B cell (primary cell): ENCODE measurements around the gene VGLL1. TPM values are rescaled to one million over a fixed set of nuclear protein-coding genes. Genes with fewer than 3 reads are reported as not detected.

Experiments used
- ATAC-seq: fragments of 200-7000 bp; cut with Tn5 transposase; one replicate; pipeline ENCODE4 v1.10.0; 2021; ENCODE audit warnings: low read depth, mild to moderate bottlenecking, moderate number of reproducible peaks, moderate library complexity
- CTCF ChIA-PET: fragments of 350-600 bp; sonication (Branson Sonifier 250); formaldehyde crosslinking; loops from one replicate; lab custom pipeline; 2021; ENCODE audit warnings: antibody characterized with exemption, inconsistent platforms; lab: Charles Lee
- POLR2A ChIA-PET: fragments of 350-600 bp; sonication (Branson Sonifier 250); formaldehyde crosslinking; loops from one replicate; lab custom pipeline; 2021; ENCODE audit warnings: antibody characterized with exemption; lab: Charles Lee
- DNase-seq: peaks from one replicate; pipeline ENCODE4 v3.0.0; 2013
- H2AFZ ChIP-seq: 2 replicates; pipeline ENCODE4 v1.6.1; 2012; ENCODE audit warnings: mild to moderate bottlenecking, low read depth, low read length; ENCODE audit not compliant: insufficient read depth, poor library complexity, severe bottlenecking
- H3K27ac ChIP-seq, 2 donors: 1 replicate in 1 of 2; 2 replicates in 1 of 2; pipeline ENCODE4 v1.5.1; 2012 to 2013; ENCODE audit warnings: low read length in 2 of 2, mild to moderate bottlenecking in 2 of 2, moderate library complexity in 1 of 2
- H3K27me3 ChIP-seq, 4 experiments: fragments of 200-600 bp in 1 of 4; sonication (generic) in 1 of 4; replicated peaks in 1 of 4; 1 replicate in 2 of 4; 2 replicates in 2 of 4; pipeline versions ENCODE4 v1.6.1 to v1.7.0; 2013 to 2016; ENCODE audit warnings: low read length in 3 of 4, mild to moderate bottlenecking in 2 of 4, mixed read lengths in 1 of 4, moderate library complexity in 1 of 4; ENCODE audit not compliant: insufficient read depth in 4 of 4, control insufficient read depth in 3 of 4; ENCODE audit errors: control extremely low read depth in 1 of 4
- H3K36me3 ChIP-seq, 2 experiments: replicated peaks in 1 of 2; 1 replicate in 1 of 2; 2 replicates in 1 of 2; pipeline versions ENCODE4 v1.6.1 to v1.7.1; 2013; ENCODE audit warnings: low read length in 1 of 2; ENCODE audit not compliant: insufficient read depth in 2 of 2, control insufficient read depth in 1 of 2; ENCODE audit errors: control extremely low read depth in 1 of 2, extremely low read depth in 1 of 2
- H3K4me1 ChIP-seq, 2 donors: fragments of 200-600 bp in 1 of 2; sonication (generic) in 1 of 2; 1 replicate in 1 of 2; 2 replicates in 1 of 2; pipeline versions ENCODE4 v1.5.1 to v1.6.1; 2013 to 2017; ENCODE audit warnings: low read length in 2 of 2; ENCODE audit not compliant: control insufficient read depth in 2 of 2, insufficient read depth in 2 of 2
- H3K4me2 ChIP-seq: replicated peaks from 2 replicates; pipeline ENCODE3; 2012; ENCODE audit warnings: mild to moderate bottlenecking, low read depth, low read length; ENCODE audit not compliant: poor library complexity, severe bottlenecking
- H3K4me3 ChIP-seq, 5 experiments: fragments of 200-600 bp in 1 of 5; sonication (generic) in 1 of 5; 1 replicate in 3 of 5; 2 replicates in 2 of 5; pipeline versions ENCODE4 v1.5.1 to v1.7.0; 2011 to 2016; ENCODE audit warnings: low read length in 4 of 5, mild to moderate bottlenecking in 4 of 5, low read depth in 2 of 5, control low read depth in 1 of 5, moderate library complexity in 1 of 5; ENCODE audit not compliant: insufficient read depth in 1 of 5; ENCODE audit errors: control extremely low read depth in 1 of 5, extremely low read depth in 1 of 5
- H3K79me2 ChIP-seq: fragments of 200-600 bp; sonication (generic); one replicate; pipeline ENCODE4 v1.6.0; 2016; ENCODE audit warnings: low read length; ENCODE audit not compliant: control insufficient read depth, insufficient read depth
- H3K9ac ChIP-seq: fragments of 200-600 bp; sonication (generic); 2 replicates; pipeline ENCODE4 v1.6.1; 2017; ENCODE audit warnings: mild to moderate bottlenecking, low read length, moderate library complexity
- H3K9me3 ChIP-seq, 3 donors: one replicate each; pipeline versions ENCODE4 v1.6.1 to v1.7.1; 2013; ENCODE audit warnings: low read length in 2 of 3; ENCODE audit not compliant: control insufficient read depth in 2 of 3, insufficient read depth in 1 of 3; ENCODE audit errors: control extremely low read depth in 1 of 3
- H4K20me1 ChIP-seq: 2 replicates; pipeline ENCODE4 v1.6.0; 2012; ENCODE audit warnings: mild to moderate bottlenecking, low read length; ENCODE audit not compliant: insufficient read depth, control insufficient read depth, poor library complexity, severe bottlenecking
- H3K27ac Mint-ChIP-seq: one replicate; pipeline ENCODE4 v1.8.0; 2021; ENCODE audit warnings: mixed read lengths
- H3K27me3 Mint-ChIP-seq: one replicate; pipeline ENCODE4 v1.8.0; 2021; ENCODE audit warnings: mixed read lengths
- H3K4me1 Mint-ChIP-seq: one replicate; pipeline ENCODE4 v1.8.0; 2021; ENCODE audit warnings: mixed read lengths
- H3K4me3 Mint-ChIP-seq: one replicate; pipeline ENCODE4 v1.8.0; 2021; ENCODE audit warnings: mixed read lengths
- H3K9me3 Mint-ChIP-seq: one replicate; pipeline ENCODE4 v1.8.0; 2022; ENCODE audit warnings: mixed read lengths; ENCODE audit not compliant: insufficient read depth
- EZH2 ChIP-seq: IDR thresholded peaks from 2 replicates; pipeline ENCODE4 v1.6.1; 2012; ENCODE audit warnings: borderline replicate concordance, low read depth, mild to moderate bottlenecking, moderate library complexity, low read length; ENCODE audit not compliant: insufficient read depth, poor library complexity, severe bottlenecking
- WGBS: methylation state at CpG from one replicate; pipeline ENCODE4 v1.1.5; 2013; ENCODE audit warnings: missing lambda C conversion rate; ENCODE audit not compliant: insufficient coverage; 5-methylcytosine and 5-hydroxymethylcytosine counted together
- intact Hi-C: fragments of 100-400 bp; cut with micrococcal nuclease; formaldehyde crosslinking; loops from one replicate; pipeline ENCODE4 v1.10.0; 2022
- polyA plus RNA-seq: library from polyadenylated mRNA; depleted of rRNA; stranded (reverse); fragments of >200 nt; gene quantifications from 2 replicates; pipeline ENCODE4 v1.2.3, GENCODE V29; 2012
- total RNA-seq, 2 donors: library from RNA; stranded (reverse); fragments of 120-200 nt in 1 of 2; gene quantifications; 1 replicate in 1 of 2; 2 replicates in 1 of 2; pipeline versions ENCODE4 v1.2.3 to v1.2.4, GENCODE V29; 2013 to 2022
- TF ChIP-seq, protein P1 (sequence below): fragments of 200-600 bp; IDR thresholded peaks from one replicate; pipeline ENCODE4 v1.8.0; 2022; ENCODE audit warnings: antibody characterized with exemption, mild to moderate bottlenecking

VGLL1 gene
- total and polyA plus RNA-seq, 2 donors (not counting 1 experiment from before 2014, with no cell fraction given): not detected

- no peak overlapping the region for H3K27ac ChIP-seq
- no peak for ATAC-seq
- intact Hi-C loops: no loop called here
Measured at GRCh38 chrX:136572030-136572429, 40.0 kb downstream of the VGLL1 start.

DNA sequence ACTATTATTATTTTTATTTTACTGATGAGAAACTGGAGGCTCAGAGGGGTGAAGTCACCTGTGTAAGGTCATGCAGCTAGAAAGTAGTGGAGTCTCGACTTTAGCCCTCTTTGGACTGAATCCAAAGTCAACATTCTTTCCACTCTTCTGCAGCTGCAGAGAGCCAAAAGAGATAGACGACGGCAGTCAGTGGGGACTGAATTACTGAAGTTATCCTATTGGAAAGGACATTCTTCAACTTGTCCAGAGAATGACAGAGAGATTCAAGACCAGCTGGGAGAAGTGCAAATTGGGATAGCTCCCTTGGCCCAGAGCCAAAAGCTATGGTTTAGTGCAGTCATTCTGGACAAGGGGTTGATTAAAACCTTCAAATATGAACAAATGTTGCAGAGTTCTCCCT lies 42.5 kb downstream of the VGLL1 start:
- H3K4me1 Mint-ChIP-seq: no peaks in the 10 kb centered on the region
- Histone ChIP-seq H3K9me3 (no peaks in the 10 kb centered on the region), H2AFZ (no peak overlapping the region), H3K4me1 (no peaks in the 10 kb centered on the region), H4K20me1 (no peaks in the 10 kb centered on the region), H3K4me3 (no peak overlapping the region), H3K4me2 (no peak overlapping the region), H3K79me2 (no peaks in the 10 kb centered on the region), H3K27me3 (no peaks in the 10 kb centered on the region), H3K9ac (no peak overlapping the region), H3K36me3 (no peaks in the 10 kb centered on the region), H3K27ac (no peak overlapping the region)
- H3K27me3 Mint-ChIP-seq: no peaks in the 10 kb centered on the region
- no CpG with 5 or more reads among the region's 3 CpGs for WGBS
- intact Hi-C loops: no loop called here
- ChIA-PET CTCF (interaction anchor here (0.9 to 2.7 kb wide), 3 partner anchors 8 to 546 kb away, joined by 3 to 13 read pairs (median 3); no protein-coding TSS in a partner anchor), POLR2A (no interaction called here)
- ATAC-seq: no peak
- no peak for DNase-seq
- H3K27ac Mint-ChIP-seq: no peak overlapping the region
- TF ChIP-seq, protein P1, sequence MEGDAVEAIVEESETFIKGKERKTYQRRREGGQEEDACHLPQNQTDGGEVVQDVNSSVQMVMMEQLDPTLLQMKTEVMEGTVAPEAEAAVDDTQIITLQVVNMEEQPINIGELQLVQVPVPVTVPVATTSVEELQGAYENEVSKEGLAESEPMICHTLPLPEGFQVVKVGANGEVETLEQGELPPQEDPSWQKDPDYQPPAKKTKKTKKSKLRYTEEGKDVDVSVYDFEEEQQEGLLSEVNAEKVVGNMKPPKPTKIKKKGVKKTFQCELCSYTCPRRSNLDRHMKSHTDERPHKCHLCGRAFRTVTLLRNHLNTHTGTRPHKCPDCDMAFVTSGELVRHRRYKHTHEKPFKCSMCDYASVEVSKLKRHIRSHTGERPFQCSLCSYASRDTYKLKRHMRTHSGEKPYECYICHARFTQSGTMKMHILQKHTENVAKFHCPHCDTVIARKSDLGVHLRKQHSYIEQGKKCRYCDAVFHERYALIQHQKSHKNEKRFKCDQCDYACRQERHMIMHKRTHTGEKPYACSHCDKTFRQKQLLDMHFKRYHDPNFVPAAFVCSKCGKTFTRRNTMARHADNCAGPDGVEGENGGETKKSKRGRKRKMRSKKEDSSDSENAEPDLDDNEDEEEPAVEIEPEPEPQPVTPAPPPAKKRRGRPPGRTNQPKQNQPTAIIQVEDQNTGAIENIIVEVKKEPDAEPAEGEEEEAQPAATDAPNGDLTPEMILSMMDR: no peak
- TF ChIP-seq EZH2: no peak
- no peaks in the 10 kb centered on the region for H3K9me3 Mint-ChIP-seq
- H3K4me3 Mint-ChIP-seq: no peak overlapping the region

More at GRCh38 chrX:136572030-136572429, 40.0 kb downstream of the VGLL1 start:
- no peak overlapping the region for H3K4me3 Mint-ChIP-seq
- DNase-seq: no peak
- TF ChIP-seq, protein P1: no peak
- no peak for TF ChIP-seq EZH2
- ChIA-PET CTCF (interaction anchor here (0.8 kb wide), 1 partner anchor 480 kb away, joined by 3 read pairs; no protein-coding TSS in a partner anchor), POLR2A (no interaction called here)
- no peaks in the 10 kb centered on the region for H3K36me3 ChIP-seq
- H3K27me3 Mint-ChIP-seq: no peaks in the 10 kb centered on the region
- no peak overlapping the region for H3K27ac Mint-ChIP-seq
- no peaks in the 10 kb centered on the region for H3K9me3 ChIP-seq
- no peaks in the 10 kb centered on the region for H3K4me1 ChIP-seq
- no peak overlapping the region for H3K4me3 ChIP-seq
- 100% methylated on average over 1 of the region's 2 CpGs for WGBS
- no peak overlapping the region for H3K9ac ChIP-seq
- no peaks in the 10 kb centered on the region for H3K9me3 Mint-ChIP-seq
- H3K4me2 ChIP-seq: no peak overlapping the region
- no peak overlapping the region for H2AFZ ChIP-seq
- no peaks in the 10 kb centered on the region for H4K20me1 ChIP-seq
- no peaks in the 10 kb centered on the region for H3K79me2 ChIP-seq
- no peaks in the 10 kb centered on the region for H3K27me3 ChIP-seq
- H3K4me1 Mint-ChIP-seq: no peaks in the 10 kb centered on the region
